Heart left ventricle (tissue), 16 donors: ENCODE data around the gene LIN9. TPM values are rescaled to one million over a fixed set of nuclear protein-coding genes. Genes with fewer than 3 reads are reported as not detected.

Experiments
- ATAC-seq, 4 donors: fragments of 200-7000 bp; cut with Tn5 transposase; one replicate each; pipeline ENCODE4 v1.9.1; 2020 to 2022; ENCODE audit warnings: moderate library complexity in 4 of 4, mild to moderate bottlenecking in 3 of 4, moderate number of reproducible peaks in 1 of 4
- DNase-seq, 5 donors: peaks; one replicate each; pipeline ENCODE4 v3.0.0-alpha.2; 2020
- H3K27ac ChIP-seq, 12 donors: fragments of 200-600 bp; sonication (generic) in 4 of 12; one replicate each; pipeline versions ENCODE4 v1.5.0 to v1.8.0; 2016 to 2022; ENCODE audit warnings: mild to moderate bottlenecking in 2 of 12
- H3K27me3 ChIP-seq, 9 donors: fragments of 200-600 bp; sonication (generic) in 2 of 9; one replicate each; pipeline versions ENCODE4 v1.5.1 to v1.8.0; 2016 to 2022; ENCODE audit warnings: mild to moderate bottlenecking in 3 of 9
- H3K36me3 ChIP-seq, 9 donors: fragments of 200-600 bp; sonication (generic) in 2 of 9; one replicate each; pipeline versions ENCODE4 v1.5.0 to v1.8.0; 2018 to 2022; ENCODE audit warnings: mild to moderate bottlenecking in 2 of 9
- H3K4me1 ChIP-seq, 12 donors: fragments of 200-600 bp; sonication (generic) in 4 of 12; one replicate each; pipeline versions ENCODE4 v1.5.0 to v1.8.0; 2016 to 2022; ENCODE audit warnings: mild to moderate bottlenecking in 3 of 12
- H3K4me3 ChIP-seq, 12 donors: fragments of 200-600 bp; sonication (generic) in 4 of 12; one replicate each; pipeline versions ENCODE4 v1.5.0 to v1.8.0; 2017 to 2022; ENCODE audit warnings: mild to moderate bottlenecking in 9 of 12, moderate library complexity in 4 of 12
- H3K9me3 ChIP-seq, 12 donors: fragments of 200-600 bp; sonication (generic) in 4 of 12; one replicate each; pipeline versions ENCODE4 v1.5.0 to v1.8.0; 2016 to 2022; ENCODE audit warnings: mild to moderate bottlenecking in 1 of 12
- POLR2A ChIP-seq, 2 donors: fragments of 450-650 bp; IDR thresholded peaks; one replicate each; pipeline ENCODE4 v1.6.1; 2017; ENCODE audit warnings: antibody characterized with exemption in 2 of 2, mild to moderate bottlenecking in 2 of 2, moderate library complexity in 2 of 2
- WGBS, 4 donors: extraction: QIAGEN DNeasy Blood & Tissue Kit in 2 of 4; methylation state at CpG; one replicate each; pipeline versions ENCODE4 v1.1.5 to v1.1.7; 2013 to 2018; 5-methylcytosine and 5-hydroxymethylcytosine counted together
- intact Hi-C, 10 donors: fragments of 100-400 bp; cut with DNase I; formaldehyde crosslinking; loops; one replicate each; pipeline versions ENCODE4 v1.11.1 to v1.14.2; 2022
- polyA plus RNA-seq, 2 donors: library from polyadenylated mRNA; stranded (reverse); fragments of 200-250 nt; gene quantifications; one replicate each; pipeline ENCODE4 v1.2.3, GENCODE V29; 2013
- total RNA-seq, 9 donors: library from RNA; depleted of rRNA in 2 of 9; stranded (reverse); fragments of >200 nt in 2 of 9; fragmentation: NEBNext Ultra II Directional in 3 of 9; extraction: Animal tissue kit (Norgen Biotek cat#: 25700) in 3 of 9; gene quantifications; one replicate each; pipeline versions ENCODE4 v1.1.0 to v1.2.4, GENCODE V29; 2016 to 2023
- TF ChIP-seq, protein P1 (sequence below), 12 donors: fragments of 200-600 bp; sonication (generic) in 4 of 12; IDR thresholded peaks; one replicate each; pipeline versions ENCODE4 v1.5.0 to v1.8.0; 2018 to 2022; ENCODE audit warnings: antibody characterized with exemption in 12 of 12, mild to moderate bottlenecking in 5 of 12
- donor health status: ischemic (EF 13 %, LVEDD 7.1; RV severe dilation, severe dysfunction).
- donor health status: healthy with polysubstance abuse.
- donor health status: DM: no; HTN: yes; CAD: no.
- donor health status: DM: no; HTN: no; CAD: no.
- donor health status: ischemic (EF 25% LVEDD 6.9; RV normal size, moderate dysfunction).
- donor health status: ischemic (EF 25% LVEDD 5.7; RV mildly dilated, moderate dysfunction).
- donor health status: healthy.
- donor health status: DM: yes; HTN: yes; CAD: no.
- donor health status: ischemic (EF 35%, LVEDD 5.7; RV mildly dilated, moderate dysfunction).
- donor health status: nonischemic (EF 11% LVEDD 7.7; RV severe dilation, severe dysfunction).
- donor health status: DM: yes; HTN: yes; CAD: no.
- donor health status: PGD.
- donor health status: ischemic (EF 29% LVEDD 5.4; RV normal size, mild dysfunction).
- donor health status: nonischemic (EF 23%, LVEDD 6.1; RV moderate dilation, normal function).

The LIN9 gene
- total and polyA plus RNA-seq, 11 donors, result 10.9 to 21.0 (median 17.7) TPM

DNA sequence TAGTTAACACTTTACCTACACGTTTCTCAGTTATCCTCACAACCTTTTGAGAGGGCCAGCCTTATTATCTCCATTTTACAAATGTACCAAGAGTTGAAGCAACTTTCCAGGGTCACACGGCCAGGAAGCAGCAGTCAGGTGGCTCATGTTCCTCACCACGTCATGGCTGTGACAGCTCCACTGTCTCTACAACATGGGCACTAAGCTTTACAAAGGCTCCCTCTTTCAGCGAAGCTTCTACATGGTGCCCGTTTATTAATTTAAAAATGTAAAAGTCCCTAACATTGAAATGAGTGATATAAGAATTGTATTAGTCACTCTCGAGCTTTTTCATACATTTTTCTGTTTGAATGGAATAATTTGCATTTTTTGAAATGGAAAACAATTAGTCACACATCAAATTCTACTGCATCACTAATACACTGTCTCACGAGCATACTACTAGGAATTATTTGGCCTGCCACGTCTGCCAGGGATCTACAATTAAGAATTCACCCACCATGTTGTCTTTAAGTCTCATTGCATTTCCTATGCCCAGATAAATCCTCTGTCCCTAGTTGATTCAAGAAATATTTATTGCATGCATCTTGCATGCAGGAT, 28.4 kb upstream of the LIN9 start:
- TF ChIP-seq POLR2A (IDR thresholded peaks at IDR 0.05), result no peak
- TF ChIP-seq, protein P1, sequence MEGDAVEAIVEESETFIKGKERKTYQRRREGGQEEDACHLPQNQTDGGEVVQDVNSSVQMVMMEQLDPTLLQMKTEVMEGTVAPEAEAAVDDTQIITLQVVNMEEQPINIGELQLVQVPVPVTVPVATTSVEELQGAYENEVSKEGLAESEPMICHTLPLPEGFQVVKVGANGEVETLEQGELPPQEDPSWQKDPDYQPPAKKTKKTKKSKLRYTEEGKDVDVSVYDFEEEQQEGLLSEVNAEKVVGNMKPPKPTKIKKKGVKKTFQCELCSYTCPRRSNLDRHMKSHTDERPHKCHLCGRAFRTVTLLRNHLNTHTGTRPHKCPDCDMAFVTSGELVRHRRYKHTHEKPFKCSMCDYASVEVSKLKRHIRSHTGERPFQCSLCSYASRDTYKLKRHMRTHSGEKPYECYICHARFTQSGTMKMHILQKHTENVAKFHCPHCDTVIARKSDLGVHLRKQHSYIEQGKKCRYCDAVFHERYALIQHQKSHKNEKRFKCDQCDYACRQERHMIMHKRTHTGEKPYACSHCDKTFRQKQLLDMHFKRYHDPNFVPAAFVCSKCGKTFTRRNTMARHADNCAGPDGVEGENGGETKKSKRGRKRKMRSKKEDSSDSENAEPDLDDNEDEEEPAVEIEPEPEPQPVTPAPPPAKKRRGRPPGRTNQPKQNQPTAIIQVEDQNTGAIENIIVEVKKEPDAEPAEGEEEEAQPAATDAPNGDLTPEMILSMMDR (IDR thresholded peaks at IDR 0.05), result no peak

DNA sequence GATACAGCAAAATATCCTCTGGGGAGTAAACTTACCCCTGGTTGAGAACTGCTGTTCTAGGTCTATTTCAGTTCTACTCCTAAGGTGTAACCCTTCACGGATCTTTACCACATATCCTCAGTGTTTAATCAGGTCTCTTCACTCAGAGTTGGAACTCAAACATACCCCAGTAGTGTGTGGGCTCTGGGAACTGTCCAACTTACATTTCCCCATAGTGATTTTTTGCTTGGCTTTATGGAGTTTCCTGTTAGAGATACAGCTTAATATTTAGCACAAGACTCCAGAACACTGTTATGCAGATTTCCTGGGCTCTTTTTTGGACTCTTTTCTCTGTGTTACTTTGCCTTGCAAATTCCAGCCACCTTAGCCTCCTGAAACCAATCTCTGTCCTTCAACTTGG, 26.7 kb upstream of the LIN9 start:
- H3K27me3 ChIP-seq, result peaks cover 0 to 5% (median 0%) of the 10 kb centered on the region in 9 donors
- TF ChIP-seq, protein P1 (IDR thresholded peaks at IDR 0.05), result no peak
- no peak for TF ChIP-seq POLR2A (IDR thresholded peaks at IDR 0.05)
- no peaks in the 10 kb centered on the region for H3K4me1 ChIP-seq
- no peak overlapping the region for H3K4me3 ChIP-seq
- no peaks in the 10 kb centered on the region for H3K36me3 ChIP-seq
- WGBS, 4 donors, result 55 to 82% (median 56%) methylated on average over 1 of the region's 1 CpG
- DNase-seq (no peak), ATAC-seq (no peak)
- H3K27ac ChIP-seq, result no peak overlapping the region
- intact Hi-C loops, result loop anchor here in 6 of 10 donors (10.0 kb wide), 2 partner anchors 201 to 211 kb away; no protein-coding TSS in a partner anchor
- no peaks in the 10 kb centered on the region for H3K9me3 ChIP-seq

More for the DNA sequence above, 28.4 kb upstream of the LIN9 start:
- ATAC-seq (no peak), DNase-seq (no peak)
- intact Hi-C loops, result loop anchor here in 6 of 10 donors (10.0 kb wide), 2 partner anchors 203 to 213 kb away; no protein-coding TSS in a partner anchor
- no peak overlapping the region for H3K27ac ChIP-seq
- no peak overlapping the region for H3K4me3 ChIP-seq
- no peaks in the 10 kb centered on the region for H3K36me3 ChIP-seq
- WGBS, 4 donors, result 70 to 76% (median 73%) methylated on average over 8 of the region's 8 CpGs
- no peaks in the 10 kb centered on the region for H3K9me3 ChIP-seq
- H3K4me1 ChIP-seq, result no peaks in the 10 kb centered on the region
- H3K27me3 ChIP-seq, result no peaks in the 10 kb centered on the region

DNA sequence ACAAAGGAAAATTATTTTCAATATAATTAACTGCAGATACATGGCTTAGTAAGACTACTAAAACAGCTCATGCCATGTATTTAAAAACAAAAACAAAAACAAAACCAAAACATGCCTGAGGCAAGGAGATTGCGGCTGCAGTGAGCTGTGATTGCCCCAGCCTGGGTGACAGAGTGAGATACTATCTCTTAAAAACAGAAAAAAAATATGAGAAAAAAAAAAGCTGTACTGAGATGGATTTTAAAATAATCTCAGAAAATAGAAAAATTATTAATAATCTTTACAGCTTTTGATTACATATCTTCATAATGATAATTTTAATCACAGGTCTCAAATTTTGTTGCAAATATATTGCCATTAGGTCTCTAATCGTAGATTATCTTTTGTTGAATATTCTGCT, 24.0 kb upstream of the LIN9 start:
- H3K9me3 ChIP-seq, result no peaks in the 10 kb centered on the region
- TF ChIP-seq, protein P1 (IDR thresholded peaks at IDR 0.05), result no peak
- no peak for TF ChIP-seq POLR2A (IDR thresholded peaks at IDR 0.05)
- H3K36me3 ChIP-seq, result no peaks in the 10 kb centered on the region
- no peak overlapping the region for H3K4me3 ChIP-seq
- ATAC-seq (no peak), DNase-seq (no peak)
- peaks cover 0 to 5% (median 0%) of the 10 kb centered on the region in 9 donors for H3K27me3 ChIP-seq
- WGBS, 4 donors, result 50 to 66% (median 57%) methylated on average over 2 of the region's 2 CpGs
- no peaks in the 10 kb centered on the region for H3K4me1 ChIP-seq
- no peak overlapping the region for H3K27ac ChIP-seq
- intact Hi-C loops, result loop anchor here in 9 of 10 donors (5.0 to 10.0 kb wide), 3 partner anchors 198 to 208 kb away; no protein-coding TSS in a partner anchor

DNA sequence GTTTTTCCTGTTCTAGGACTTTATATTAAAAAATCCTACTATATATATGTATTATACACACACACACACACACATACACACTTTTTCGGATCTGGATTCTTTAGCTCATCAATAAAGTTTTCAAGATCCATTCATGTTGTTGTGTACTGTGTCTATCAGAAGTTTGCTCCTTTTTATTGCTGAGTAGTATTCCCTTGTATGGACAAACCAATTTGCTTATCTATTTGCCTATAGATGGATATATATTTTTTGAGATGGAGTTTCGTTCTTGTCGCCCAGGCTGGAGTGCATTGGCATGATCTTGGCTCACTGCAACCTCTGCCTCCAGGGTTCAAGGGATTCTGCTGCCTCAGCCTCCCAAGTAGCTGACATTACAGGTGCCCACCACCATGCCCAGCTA, 20.3 kb upstream of the LIN9 start:
- H3K36me3 ChIP-seq, result no peaks in the 10 kb centered on the region
- TF ChIP-seq POLR2A (IDR thresholded peaks at IDR 0.05), result no peak
- TF ChIP-seq, protein P1 (IDR thresholded peaks at IDR 0.05), result no peak
- peaks cover 0 to 5% (median 0%) of the 10 kb centered on the region in 9 donors for H3K27me3 ChIP-seq
- no peaks in the 10 kb centered on the region for H3K9me3 ChIP-seq
- 94 to 98% (median 95%) methylated on average over 3 of the region's 3 CpGs for WGBS, 4 donors
- H3K4me1 ChIP-seq, result no peaks in the 10 kb centered on the region
- DNase-seq, result no peak
- no peak overlapping the region for H3K27ac ChIP-seq
- intact Hi-C loops, result no loop called here
- H3K4me3 ChIP-seq, result no peak overlapping the region
- ATAC-seq, result no peak
